Upper lobe of left lung (tissue), 6 donors: ENCODE data around the gene GRPR. TPM values are rescaled to one million over a fixed set of nuclear protein-coding genes. Genes with fewer than 3 reads are reported as not detected.

Experiments used
- ATAC-seq, 2 donors: fragments of 200-7000 bp; cut with Tn5 transposase; one replicate each; pipeline ENCODE4 v1.9.1; 2022; ENCODE audit warnings: mild to moderate bottlenecking in 2 of 2, moderate library complexity in 2 of 2; ENCODE audit not compliant: low FRiP score in 2 of 2
- DNase-seq, 2 donors: peaks; one replicate each; pipeline ENCODE4 v3.0.0-alpha.2; 2019 to 2020
- H3K27ac ChIP-seq, 4 donors: fragments of 200-600 bp; sonication (generic); one replicate each; pipeline ENCODE4 v1.5.1; 2016 to 2019
- H3K27me3 ChIP-seq, 4 donors: fragments of 200-600 bp; sonication (generic); one replicate each; pipeline ENCODE4 v1.5.1; 2017 to 2019
- H3K36me3 ChIP-seq, 4 donors: fragments of 200-600 bp; sonication (generic); one replicate each; pipeline ENCODE4 v1.5.1; 2016 to 2019
- H3K4me1 ChIP-seq, 4 donors: fragments of 200-600 bp; sonication (generic); one replicate each; pipeline ENCODE4 v1.5.1; 2018 to 2019
- H3K4me3 ChIP-seq, 4 donors: fragments of 200-600 bp; sonication (generic); one replicate each; pipeline ENCODE4 v1.5.1; 2017 to 2019; ENCODE audit warnings: mild to moderate bottlenecking in 2 of 4, moderate library complexity in 1 of 4
- H3K9me3 ChIP-seq, 4 donors: fragments of 200-600 bp; sonication (generic); one replicate each; pipeline ENCODE4 v1.5.1; 2018 to 2019
- EP300 ChIP-seq, 4 donors: sonication (generic); formaldehyde crosslinking; IDR thresholded peaks; one replicate each; pipeline ENCODE4 v1.5.1; 2017; ENCODE audit warnings: antibody characterized with exemption in 4 of 4, control low read depth in 2 of 4
- POLR2A ChIP-seq, 4 donors: fragments of 450-650 bp; IDR thresholded peaks; one replicate each; pipeline ENCODE4 v1.5.1; 2016 to 2017; ENCODE audit warnings: antibody characterized with exemption in 4 of 4, mild to moderate bottlenecking in 2 of 4
- POLR2AphosphoS5 ChIP-seq, 2 donors: sonication (generic); formaldehyde crosslinking; IDR thresholded peaks; one replicate each; pipeline ENCODE4 v1.5.1; 2017; ENCODE audit warnings: antibody characterized with exemption in 2 of 2
- WGBS, 2 donors: methylation state at CpG; one replicate each; pipeline ENCODE4 v1.1.5; 2017 to 2018; 5-methylcytosine and 5-hydroxymethylcytosine counted together
- total RNA-seq, 6 donors: library from RNA; depleted of rRNA in 4 of 6; stranded (reverse); fragments of >200 nt in 4 of 6; gene quantifications; one replicate each; pipeline versions ENCODE4 v1.1.0 to v1.2.1, GENCODE V29; 2016 to 2021
- TF ChIP-seq, protein P1 (sequence below), 6 experiments: fragments of 450-650 bp in 4 of 6; fragments of 200-600 bp in 2 of 6; sonication (generic) in 2 of 6; IDR thresholded peaks; one replicate each; pipeline ENCODE4 v1.5.1; 2016 to 2019; ENCODE audit warnings: antibody characterized with exemption in 6 of 6
- donor health status: DM: no; HTN: no; CAD: no; lungs with moderate emphysema.
- donor health status: DM: no; HTN: yes; CAD: no; lungs with severe emphysema.

Gene GRPR
- total RNA-seq, 6 donors from 2014 or later = 0.20 to 0.43 (median 0.39) TPM; not detected in 3

- DNase-seq (no peak), ATAC-seq (no peak)
- H3K36me3 ChIP-seq = no peaks in the 10 kb centered on the region
- no peaks in the 10 kb centered on the region for H3K9me3 ChIP-seq
- 65 to 73% methylated on average over 2 of the region's 2 CpGs for WGBS, 2 donors
- no peaks in the 10 kb centered on the region for H3K4me1 ChIP-seq
- H3K4me3 ChIP-seq = no peak overlapping the region
- H3K27ac ChIP-seq = no peak overlapping the region
- H3K27me3 ChIP-seq = no peaks in the 10 kb centered on the region
- TF ChIP-seq, protein P1, sequence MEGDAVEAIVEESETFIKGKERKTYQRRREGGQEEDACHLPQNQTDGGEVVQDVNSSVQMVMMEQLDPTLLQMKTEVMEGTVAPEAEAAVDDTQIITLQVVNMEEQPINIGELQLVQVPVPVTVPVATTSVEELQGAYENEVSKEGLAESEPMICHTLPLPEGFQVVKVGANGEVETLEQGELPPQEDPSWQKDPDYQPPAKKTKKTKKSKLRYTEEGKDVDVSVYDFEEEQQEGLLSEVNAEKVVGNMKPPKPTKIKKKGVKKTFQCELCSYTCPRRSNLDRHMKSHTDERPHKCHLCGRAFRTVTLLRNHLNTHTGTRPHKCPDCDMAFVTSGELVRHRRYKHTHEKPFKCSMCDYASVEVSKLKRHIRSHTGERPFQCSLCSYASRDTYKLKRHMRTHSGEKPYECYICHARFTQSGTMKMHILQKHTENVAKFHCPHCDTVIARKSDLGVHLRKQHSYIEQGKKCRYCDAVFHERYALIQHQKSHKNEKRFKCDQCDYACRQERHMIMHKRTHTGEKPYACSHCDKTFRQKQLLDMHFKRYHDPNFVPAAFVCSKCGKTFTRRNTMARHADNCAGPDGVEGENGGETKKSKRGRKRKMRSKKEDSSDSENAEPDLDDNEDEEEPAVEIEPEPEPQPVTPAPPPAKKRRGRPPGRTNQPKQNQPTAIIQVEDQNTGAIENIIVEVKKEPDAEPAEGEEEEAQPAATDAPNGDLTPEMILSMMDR (IDR thresholded peaks at IDR 0.05) = no peak
Measured at GRCh38 chrX:16101581-16101980, 21.8 kb upstream of the GRPR start.

DNA sequence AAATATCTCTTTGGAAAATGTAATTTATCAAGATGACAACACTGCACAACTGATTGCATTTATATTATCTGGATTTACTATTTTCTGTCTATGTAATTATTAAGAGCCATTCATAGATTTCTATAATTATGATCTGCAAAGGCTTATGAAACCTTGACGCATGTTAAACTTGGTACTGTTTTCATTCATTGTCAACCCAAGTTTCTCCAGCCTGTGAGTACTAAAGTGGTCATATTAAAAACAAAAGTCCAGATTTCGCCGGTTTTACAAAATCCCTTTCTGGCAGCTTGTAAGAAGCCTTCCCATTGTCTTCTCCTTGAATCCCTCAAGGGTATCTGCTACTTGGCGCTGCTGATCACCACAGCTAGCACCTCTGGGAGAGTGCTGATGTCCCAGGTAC is 19.7 kb upstream of the GRPR start:
- Histone ChIP-seq H3K36me3 (no peaks in the 10 kb centered on the region), H3K4me1 (no peaks in the 10 kb centered on the region), H3K4me3 (no peak overlapping the region), H3K27ac (no peak overlapping the region), H3K9me3 (no peaks in the 10 kb centered on the region), H3K27me3 (no peaks in the 10 kb centered on the region)
- TF ChIP-seq, protein P1 (IDR thresholded peaks at IDR 0.05) = no peak
- TF ChIP-seq POLR2AphosphoS5 (IDR thresholded peaks at IDR 0.05) (no peak), EP300 (IDR thresholded peaks at IDR 0.05) (no peak), POLR2A (IDR thresholded peaks at IDR 0.05) (no peak)
- no peak for DNase-seq
- no peak for ATAC-seq
- WGBS, 2 donors = 91 to 100% methylated on average over 4 of the region's 4 CpGs

DNA sequence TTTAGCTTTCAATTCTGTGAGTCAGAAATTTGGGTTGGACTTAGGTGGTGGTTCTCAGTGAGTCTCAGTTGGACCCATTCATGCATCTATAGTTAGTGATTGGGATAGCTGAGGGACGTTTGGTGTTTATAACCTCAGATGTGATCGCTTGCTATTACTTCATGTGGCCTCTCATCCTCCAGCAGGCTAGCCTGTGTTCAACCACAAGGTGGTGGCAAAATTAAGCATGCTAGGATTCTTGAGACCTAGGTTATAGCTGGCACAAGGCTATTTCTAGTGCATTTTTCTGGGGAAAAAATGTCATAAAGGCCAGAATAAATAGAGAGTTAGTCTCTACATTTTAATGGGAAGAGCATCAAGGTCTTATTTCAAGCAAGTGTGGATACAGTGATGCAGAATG is 10.9 kb upstream of the GRPR start:
- WGBS, 2 donors = 68% methylated on average over 2 of the region's 2 CpGs; no CpG with 5 or more reads in 1 of the 2 donors
- H3K4me3 ChIP-seq = no peak overlapping the region
- no peak overlapping the region for H3K27ac ChIP-seq
- no peaks in the 10 kb centered on the region for H3K9me3 ChIP-seq
- H3K36me3 ChIP-seq = no peaks in the 10 kb centered on the region
- ATAC-seq (no peak), DNase-seq (no peak)
- no peaks in the 10 kb centered on the region for H3K4me1 ChIP-seq
- H3K27me3 ChIP-seq = no peaks in the 10 kb centered on the region
- TF ChIP-seq EP300 (IDR thresholded peaks at IDR 0.05) (no peak), POLR2A (IDR thresholded peaks at IDR 0.05) (no peak), POLR2AphosphoS5 (IDR thresholded peaks at IDR 0.05) (no peak)
- TF ChIP-seq, protein P1 (IDR thresholded peaks at IDR 0.05) = no peak

DNA sequence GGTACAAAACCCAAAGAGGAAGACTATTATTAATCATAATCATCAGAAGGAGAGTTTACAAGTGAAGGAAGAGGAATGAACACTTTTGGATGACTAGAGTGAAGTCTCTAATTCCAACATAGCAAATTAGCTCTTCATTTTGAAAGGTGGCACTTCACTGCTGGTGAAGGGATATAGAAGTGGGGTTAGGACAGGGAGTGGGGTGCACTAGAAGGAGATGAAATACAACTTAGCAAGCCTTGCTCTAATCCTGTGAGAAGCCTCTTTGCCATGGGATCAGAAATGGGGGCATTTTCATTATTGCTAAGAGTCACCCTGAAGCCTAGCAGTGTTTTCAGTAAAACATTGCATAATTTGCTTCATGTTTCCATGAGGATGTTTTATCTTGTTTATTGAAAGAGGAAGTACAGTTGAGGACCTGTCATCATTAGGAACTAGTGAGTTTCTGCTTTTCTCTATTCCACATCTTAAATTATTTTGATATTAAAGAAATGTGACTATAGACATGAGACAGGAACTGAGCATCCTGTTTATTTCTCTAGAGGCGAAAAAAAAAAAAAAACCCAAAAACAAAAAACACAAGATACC is 9.3 kb upstream of the GRPR start:
- DNase-seq (no peak), ATAC-seq (no peak)
- 25 to 43% methylated on average over 1 of the region's 1 CpG for WGBS, 2 donors
- no peak overlapping the region for H3K4me3 ChIP-seq
- no peaks in the 10 kb centered on the region for H3K27me3 ChIP-seq
- TF ChIP-seq, protein P1 (IDR thresholded peaks at IDR 0.05) = no peak
- TF ChIP-seq POLR2AphosphoS5 (IDR thresholded peaks at IDR 0.05) (no peak), POLR2A (IDR thresholded peaks at IDR 0.05) (no peak), EP300 (IDR thresholded peaks at IDR 0.05) (no peak)
- peaks cover 0 to 6% (median 0%) of the 10 kb centered on the region in 4 donors for H3K9me3 ChIP-seq
- no peak overlapping the region for H3K27ac ChIP-seq
- no peaks in the 10 kb centered on the region for H3K4me1 ChIP-seq
- H3K36me3 ChIP-seq = no peaks in the 10 kb centered on the region

- no peaks in the 10 kb centered on the region for H3K27me3 ChIP-seq
- no peaks in the 10 kb centered on the region for H3K4me1 ChIP-seq
- peaks cover 0 to 11% (median 0%) of the 10 kb centered on the region in 4 donors for H3K9me3 ChIP-seq
- no peak overlapping the region for H3K27ac ChIP-seq
- ATAC-seq = no peak
- no peak for DNase-seq
- no peak overlapping the region for H3K4me3 ChIP-seq
- TF ChIP-seq, protein P1 (IDR thresholded peaks at IDR 0.05) = no peak
- TF ChIP-seq POLR2AphosphoS5 (IDR thresholded peaks at IDR 0.05) (no peak), POLR2A (IDR thresholded peaks at IDR 0.05) (no peak), EP300 (IDR thresholded peaks at IDR 0.05) (no peak)
- no peaks in the 10 kb centered on the region for H3K36me3 ChIP-seq
- WGBS, 2 donors = 71 to 82% methylated on average over 4 of the region's 4 CpGs
Measured at GRCh38 chrX:16114611-16115010, 8.8 kb upstream of the GRPR start.
